ENCODE measurements around the gene VEGFA.

DNA sequence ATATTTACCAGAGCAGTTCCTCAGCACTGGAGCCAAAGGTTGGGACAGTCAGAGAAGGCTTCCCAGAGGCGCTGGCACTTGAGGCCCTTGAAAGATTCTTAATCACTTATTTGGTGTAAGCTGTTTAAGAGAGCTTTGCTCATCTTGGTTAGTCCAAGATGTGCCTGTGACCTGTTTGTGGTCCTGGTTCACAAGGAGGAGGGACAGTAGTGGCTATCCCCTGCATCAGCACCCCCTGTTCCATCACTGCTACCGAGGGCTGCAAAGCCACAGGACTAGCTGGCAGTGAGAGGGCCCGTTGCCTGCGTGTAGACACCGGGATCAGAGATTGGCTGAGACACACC, 35.7 kb downstream of the VEGFA start:
- TF ChIP-seq, protein P1, sequence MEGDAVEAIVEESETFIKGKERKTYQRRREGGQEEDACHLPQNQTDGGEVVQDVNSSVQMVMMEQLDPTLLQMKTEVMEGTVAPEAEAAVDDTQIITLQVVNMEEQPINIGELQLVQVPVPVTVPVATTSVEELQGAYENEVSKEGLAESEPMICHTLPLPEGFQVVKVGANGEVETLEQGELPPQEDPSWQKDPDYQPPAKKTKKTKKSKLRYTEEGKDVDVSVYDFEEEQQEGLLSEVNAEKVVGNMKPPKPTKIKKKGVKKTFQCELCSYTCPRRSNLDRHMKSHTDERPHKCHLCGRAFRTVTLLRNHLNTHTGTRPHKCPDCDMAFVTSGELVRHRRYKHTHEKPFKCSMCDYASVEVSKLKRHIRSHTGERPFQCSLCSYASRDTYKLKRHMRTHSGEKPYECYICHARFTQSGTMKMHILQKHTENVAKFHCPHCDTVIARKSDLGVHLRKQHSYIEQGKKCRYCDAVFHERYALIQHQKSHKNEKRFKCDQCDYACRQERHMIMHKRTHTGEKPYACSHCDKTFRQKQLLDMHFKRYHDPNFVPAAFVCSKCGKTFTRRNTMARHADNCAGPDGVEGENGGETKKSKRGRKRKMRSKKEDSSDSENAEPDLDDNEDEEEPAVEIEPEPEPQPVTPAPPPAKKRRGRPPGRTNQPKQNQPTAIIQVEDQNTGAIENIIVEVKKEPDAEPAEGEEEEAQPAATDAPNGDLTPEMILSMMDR (conservative IDR thresholded peaks at IDR 0.05), result no peak
- no peak for TF ChIP-seq ZFX (IDR thresholded peaks at IDR 0.05)
